Subcutaneous adipose tissue (tissue), 4 donors: Measurements from ENCODE around the gene VPS33B. TPM values are rescaled to one million over a fixed set of nuclear protein-coding genes. Genes with fewer than 3 reads are reported as not detected.

Experiments used
- total RNA-seq, 4 donors: library from RNA; depleted of rRNA; stranded (reverse); fragments of >200 nt; gene quantifications; one replicate each; pipeline ENCODE4 v1.1.0, GENCODE V29; 2016
- TF ChIP-seq, protein P1 (sequence below): fragments of 450-650 bp; IDR thresholded peaks from one replicate; pipeline ENCODE4 v1.5.1; 2016; ENCODE audit warnings: low read depth, mild to moderate bottlenecking, control low read depth, antibody characterized with exemption, moderate library complexity

Gene VPS33B
- total RNA-seq, 4 donors from 2014 or later = 4.9 to 9.4 (median 5.3) TPM

GRCh38 chr15:91047545-91048199 is 25.3 kb upstream of the VPS33B start:
- TF ChIP-seq, protein P1, sequence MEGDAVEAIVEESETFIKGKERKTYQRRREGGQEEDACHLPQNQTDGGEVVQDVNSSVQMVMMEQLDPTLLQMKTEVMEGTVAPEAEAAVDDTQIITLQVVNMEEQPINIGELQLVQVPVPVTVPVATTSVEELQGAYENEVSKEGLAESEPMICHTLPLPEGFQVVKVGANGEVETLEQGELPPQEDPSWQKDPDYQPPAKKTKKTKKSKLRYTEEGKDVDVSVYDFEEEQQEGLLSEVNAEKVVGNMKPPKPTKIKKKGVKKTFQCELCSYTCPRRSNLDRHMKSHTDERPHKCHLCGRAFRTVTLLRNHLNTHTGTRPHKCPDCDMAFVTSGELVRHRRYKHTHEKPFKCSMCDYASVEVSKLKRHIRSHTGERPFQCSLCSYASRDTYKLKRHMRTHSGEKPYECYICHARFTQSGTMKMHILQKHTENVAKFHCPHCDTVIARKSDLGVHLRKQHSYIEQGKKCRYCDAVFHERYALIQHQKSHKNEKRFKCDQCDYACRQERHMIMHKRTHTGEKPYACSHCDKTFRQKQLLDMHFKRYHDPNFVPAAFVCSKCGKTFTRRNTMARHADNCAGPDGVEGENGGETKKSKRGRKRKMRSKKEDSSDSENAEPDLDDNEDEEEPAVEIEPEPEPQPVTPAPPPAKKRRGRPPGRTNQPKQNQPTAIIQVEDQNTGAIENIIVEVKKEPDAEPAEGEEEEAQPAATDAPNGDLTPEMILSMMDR = no peak

- TF ChIP-seq, protein P1 = no peak
Observed at GRCh38 chr15:91045065-91045464, 22.7 kb upstream of the VPS33B start.

- TF ChIP-seq, protein P1 = no peak
Observed at GRCh38 chr15:91043202-91043874, 20.9 kb upstream of the VPS33B start.

DNA sequence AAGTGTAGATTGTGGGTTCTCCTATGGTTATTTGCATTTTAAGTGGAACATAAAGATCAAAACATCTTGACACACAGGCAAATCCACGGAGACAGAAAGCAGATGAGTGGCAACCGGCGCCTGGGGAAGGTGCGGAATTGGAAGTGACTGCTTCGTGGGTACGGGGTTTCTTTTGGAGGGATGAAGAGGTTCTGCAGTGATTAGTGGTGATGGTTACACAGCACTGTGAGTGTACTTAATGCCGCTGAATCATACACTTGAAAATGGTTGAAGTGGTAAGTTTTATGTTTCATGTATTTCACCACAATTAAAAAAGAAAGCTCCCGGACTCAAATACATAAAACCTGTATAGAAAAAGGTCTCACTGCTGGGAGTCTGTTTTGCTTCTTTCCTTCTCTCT is 18.5 kb upstream of the VPS33B start:
- TF ChIP-seq, protein P1 = no peak

DNA sequence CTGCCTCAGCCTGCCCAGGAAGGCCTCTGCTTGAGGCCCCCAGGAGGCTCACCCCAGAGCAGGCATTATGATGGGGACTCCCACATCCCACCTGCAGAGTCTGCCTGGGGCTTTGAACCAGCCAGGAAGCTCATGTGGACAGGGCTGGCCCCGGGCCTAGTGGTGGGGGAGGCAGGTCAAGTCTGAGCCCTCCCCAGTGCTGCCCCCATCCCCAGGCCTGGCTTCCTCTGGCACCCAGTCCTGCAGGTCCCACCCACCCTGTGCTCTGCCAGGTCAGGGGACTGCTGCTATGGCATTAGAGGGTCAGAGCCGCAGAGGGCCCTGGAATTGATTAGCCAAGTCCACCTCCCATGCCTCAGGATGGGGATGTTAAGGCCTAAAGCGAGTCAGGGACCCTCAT is 17.6 kb upstream of the VPS33B start:
- TF ChIP-seq, protein P1 = no peak

GRCh38 chr15:91032919-91033803 is 10.8 kb upstream of the VPS33B start:
- TF ChIP-seq, protein P1 = no peak

GRCh38 chr15:91031796-91032195 is 9.4 kb upstream of the VPS33B start:
- TF ChIP-seq, protein P1 = no peak
